Smooth muscle cell (in vitro differentiated cells): ENCODE measurements around the gene SP6. TPM values are rescaled to one million over a fixed set of nuclear protein-coding genes. Genes with fewer than 3 reads are reported as not detected.

Experiments used
- DNase-seq: peaks from one replicate; lab custom pipeline; 2025; ENCODE audit not compliant: unreplicated experiment; lab: John Stamatoyannopoulos, UW
- H2AFZ ChIP-seq: fragments of 200-600 bp; sonication (generic); 2 replicates; pipeline ENCODE4 v1.6.0; 2016; ENCODE audit warnings: antibody characterized with exemption, low read depth, mild to moderate bottlenecking
- H3F3A ChIP-seq: fragments of 200-600 bp; sonication (generic); 2 replicates; pipeline ENCODE4 v1.6.0; 2017; ENCODE audit warnings: antibody characterized with exemption, low read depth
- H3K27ac ChIP-seq: fragments of 200-600 bp; sonication (generic); 2 replicates; pipeline ENCODE4 v1.5.1; 2016; ENCODE audit warnings: low read depth, mild to moderate bottlenecking
- H3K27me3 ChIP-seq: fragments of 200-600 bp; sonication (generic); 2 replicates; pipeline ENCODE4 v1.6.1; 2016; ENCODE audit warnings: low read depth, mild to moderate bottlenecking
- H3K36me3 ChIP-seq: fragments of 200-600 bp; sonication (generic); 2 replicates; pipeline ENCODE4 v1.5.1; 2016; ENCODE audit warnings: low read depth
- H3K4me1 ChIP-seq: fragments of 200-600 bp; sonication (generic); 2 replicates; pipeline ENCODE4 v1.5.1; 2016; ENCODE audit warnings: low read depth
- H3K4me2 ChIP-seq: fragments of 200-600 bp; sonication (generic); 2 replicates; pipeline ENCODE4 v1.6.0; 2016; ENCODE audit warnings: mild to moderate bottlenecking
- H3K4me3 ChIP-seq: fragments of 200-600 bp; sonication (generic); 2 replicates; pipeline ENCODE4 v1.5.1; 2016; ENCODE audit warnings: mild to moderate bottlenecking
- H3K79me2 ChIP-seq: fragments of 200-600 bp; sonication (generic); 2 replicates; pipeline ENCODE4 v1.6.0; 2016; ENCODE audit warnings: low read depth, mild to moderate bottlenecking
- H3K9ac ChIP-seq: fragments of 200-600 bp; sonication (generic); 2 replicates; pipeline ENCODE4 v1.6.0; 2016; ENCODE audit warnings: low read depth
- H3K9me3 ChIP-seq: fragments of 200-600 bp; sonication (generic); replicated peaks from 2 replicates; pipeline ENCODE4 v1.5.1; 2016; ENCODE audit warnings: low read depth
- H4K20me1 ChIP-seq: fragments of 200-600 bp; sonication (generic); 2 replicates; pipeline ENCODE4 v1.6.0; 2016; ENCODE audit warnings: low read depth
- WGBS: methylation state at CpG from one replicate; pipeline ENCODE4 v1.1.7; 2016; ENCODE audit warnings: low lambda C conversion rate; 5-methylcytosine and 5-hydroxymethylcytosine counted together
- polyA plus RNA-seq: library from polyadenylated mRNA; unstranded; fragments of >200 nt; fragmentation: Nextera tagmentation; extraction: Ambion mirVana; gene quantifications from 2 replicates; pipeline ENCODE4 v1.2.1, GENCODE V29; 2016
- total RNA-seq: library from RNA; depleted of rRNA; stranded (reverse); fragments of >200 nt; gene quantifications from 2 replicates; pipeline ENCODE4 v1.2.3, GENCODE V29; 2014
- TF ChIP-seq, protein P1 (sequence below): fragments of 200-600 bp; sonication (generic); IDR thresholded peaks from 2 replicates; pipeline ENCODE4 v1.5.1; 2017; ENCODE audit warnings: borderline replicate concordance, mild to moderate bottlenecking, antibody characterized with exemption; ENCODE audit not compliant: insufficient read depth, poor library complexity, severe bottlenecking

SP6 gene
- total and polyA plus RNA-seq, 2 experiments from 2014 or later, result 9.3 to 10.7 TPM

DNA sequence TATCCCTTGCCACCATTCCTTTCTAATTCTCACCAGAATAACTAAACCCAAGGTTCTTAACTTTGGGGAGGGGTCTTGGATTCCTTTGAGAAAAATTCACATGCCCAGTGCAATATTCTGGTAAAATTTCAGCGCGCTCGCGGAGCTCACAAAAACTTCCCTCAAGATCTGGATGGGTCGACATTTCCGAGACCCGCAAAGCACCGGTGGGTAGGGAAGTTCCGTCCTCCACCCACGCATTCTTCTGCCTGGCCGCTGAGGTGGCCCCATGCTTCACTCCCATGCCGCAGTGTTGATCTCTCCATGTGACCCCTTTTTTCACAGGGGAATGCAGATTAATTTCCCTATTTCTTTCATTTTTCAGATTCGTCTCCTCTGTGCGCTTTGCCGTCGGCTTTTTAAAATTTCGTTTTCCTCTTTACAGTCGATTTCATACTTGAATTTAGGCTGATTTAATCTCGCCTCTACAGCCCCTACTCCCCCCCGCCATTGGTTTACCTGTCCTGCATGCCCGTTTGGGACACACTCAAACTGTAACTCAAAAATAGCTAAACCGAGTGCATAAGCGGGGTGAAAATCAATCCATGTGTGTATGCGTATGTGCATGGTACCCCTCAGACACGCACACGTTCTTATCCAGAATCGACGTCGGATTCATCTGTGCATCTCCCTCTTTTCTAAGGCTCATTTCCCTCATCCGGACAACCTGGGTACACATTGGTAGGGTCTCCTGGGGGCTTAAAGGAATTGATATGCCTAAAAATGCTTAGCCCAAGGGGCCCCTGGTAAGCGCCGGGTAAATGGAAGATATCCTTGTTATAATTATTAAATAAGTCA lies 1.4 kb upstream of the SP6 start:
- TF ChIP-seq, protein P1, sequence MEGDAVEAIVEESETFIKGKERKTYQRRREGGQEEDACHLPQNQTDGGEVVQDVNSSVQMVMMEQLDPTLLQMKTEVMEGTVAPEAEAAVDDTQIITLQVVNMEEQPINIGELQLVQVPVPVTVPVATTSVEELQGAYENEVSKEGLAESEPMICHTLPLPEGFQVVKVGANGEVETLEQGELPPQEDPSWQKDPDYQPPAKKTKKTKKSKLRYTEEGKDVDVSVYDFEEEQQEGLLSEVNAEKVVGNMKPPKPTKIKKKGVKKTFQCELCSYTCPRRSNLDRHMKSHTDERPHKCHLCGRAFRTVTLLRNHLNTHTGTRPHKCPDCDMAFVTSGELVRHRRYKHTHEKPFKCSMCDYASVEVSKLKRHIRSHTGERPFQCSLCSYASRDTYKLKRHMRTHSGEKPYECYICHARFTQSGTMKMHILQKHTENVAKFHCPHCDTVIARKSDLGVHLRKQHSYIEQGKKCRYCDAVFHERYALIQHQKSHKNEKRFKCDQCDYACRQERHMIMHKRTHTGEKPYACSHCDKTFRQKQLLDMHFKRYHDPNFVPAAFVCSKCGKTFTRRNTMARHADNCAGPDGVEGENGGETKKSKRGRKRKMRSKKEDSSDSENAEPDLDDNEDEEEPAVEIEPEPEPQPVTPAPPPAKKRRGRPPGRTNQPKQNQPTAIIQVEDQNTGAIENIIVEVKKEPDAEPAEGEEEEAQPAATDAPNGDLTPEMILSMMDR, result no peak
- Histone ChIP-seq H3F3A (peaks cover 5% of the 10 kb centered on the region), H3K79me2 (peaks cover 33% of the 10 kb centered on the region), H3K27ac (no peak overlapping the region), H3K4me1 (peaks cover 27% of the 10 kb centered on the region), H4K20me1 (peaks cover 32% of the 10 kb centered on the region), H3K27me3 (no peaks in the 10 kb centered on the region), H3K36me3 (no peaks in the 10 kb centered on the region), H3K9ac (no peak overlapping the region), H3K4me2 (peak overlapping the region; percentile 93), H3K9me3 (no peaks in the 10 kb centered on the region), H2AFZ (no peak overlapping the region), H3K4me3 (no peak overlapping the region)
- DNase-seq, result no peak
- 40% methylated on average over 32 of the region's 32 CpGs for WGBS

DNA sequence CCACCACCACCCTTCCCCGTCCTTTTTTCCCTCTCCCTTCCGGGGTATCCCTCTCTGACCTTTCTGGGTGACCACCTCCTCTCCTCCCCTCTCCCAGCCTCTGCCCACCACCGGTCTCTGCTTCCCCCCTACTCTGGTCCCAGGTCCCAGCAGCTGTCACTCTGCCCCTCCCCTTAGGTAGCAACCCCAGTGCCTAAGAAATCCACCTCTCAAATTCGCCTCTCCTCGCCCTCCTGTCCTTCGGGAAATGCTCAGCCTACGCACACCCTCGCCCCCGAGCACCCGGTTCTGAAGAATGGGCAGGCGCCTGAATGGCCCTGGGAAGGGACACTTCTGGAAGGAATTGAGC lies 775 bp upstream of the SP6 start:
- H3K4me3 ChIP-seq, result no peak overlapping the region
- no peaks in the 10 kb centered on the region for H3K27me3 ChIP-seq
- peaks cover 39% of the 10 kb centered on the region for H3K79me2 ChIP-seq
- H3K4me2 ChIP-seq, result peak overlapping the region; percentile 93
- H3K9ac ChIP-seq, result no peak overlapping the region
- H3F3A ChIP-seq, result peaks cover 5% of the 10 kb centered on the region
- H2AFZ ChIP-seq, result no peak overlapping the region
- peaks cover 33% of the 10 kb centered on the region for H3K4me1 ChIP-seq
- no peak for DNase-seq
- H4K20me1 ChIP-seq, result peaks cover 37% of the 10 kb centered on the region
- 20% methylated on average over 10 of the region's 11 CpGs for WGBS
- H3K9me3 ChIP-seq, result no peaks in the 10 kb centered on the region
- H3K36me3 ChIP-seq, result no peaks in the 10 kb centered on the region
- TF ChIP-seq, protein P1, result no peak
- H3K27ac ChIP-seq, result no peak overlapping the region

DNA sequence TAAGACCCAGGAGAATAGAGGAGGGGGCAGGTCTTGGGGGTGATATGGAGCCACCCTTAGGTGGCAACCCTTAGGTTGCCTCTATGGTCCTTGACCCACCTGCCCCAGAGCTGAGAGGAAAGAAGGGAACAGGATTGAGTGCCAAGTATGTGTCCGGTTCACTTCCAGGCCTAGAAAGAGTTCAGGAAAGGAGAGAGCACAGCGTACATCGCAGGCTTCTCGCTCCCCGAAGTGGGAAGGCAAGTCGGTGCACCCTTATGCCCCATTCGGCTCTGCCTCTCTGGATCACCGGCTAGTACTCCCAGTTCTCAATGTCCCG lies 631 bp downstream of the SP6 start:
- Histone ChIP-seq H3K4me1 (peaks cover 44% of the 10 kb centered on the region), H4K20me1 (peaks cover 44% of the 10 kb centered on the region), H3K27me3 (no peaks in the 10 kb centered on the region), H2AFZ (peak overlapping the region; percentile 63), H3K4me2 (peak overlapping the region; percentile 93), H3K27ac (peak overlapping the region; percentile 67), H3K79me2 (peaks cover 47% of the 10 kb centered on the region), H3K9me3 (no peaks in the 10 kb centered on the region), H3K4me3 (peak overlapping the region; percentile 80), H3K9ac (peak overlapping the region; percentile 89), H3K36me3 (no peaks in the 10 kb centered on the region), H3F3A (peaks cover 5% of the 10 kb centered on the region)
- no peak for DNase-seq
- TF ChIP-seq, protein P1, result no peak
- WGBS, result 18% methylated on average over 9 of the region's 9 CpGs

DNA sequence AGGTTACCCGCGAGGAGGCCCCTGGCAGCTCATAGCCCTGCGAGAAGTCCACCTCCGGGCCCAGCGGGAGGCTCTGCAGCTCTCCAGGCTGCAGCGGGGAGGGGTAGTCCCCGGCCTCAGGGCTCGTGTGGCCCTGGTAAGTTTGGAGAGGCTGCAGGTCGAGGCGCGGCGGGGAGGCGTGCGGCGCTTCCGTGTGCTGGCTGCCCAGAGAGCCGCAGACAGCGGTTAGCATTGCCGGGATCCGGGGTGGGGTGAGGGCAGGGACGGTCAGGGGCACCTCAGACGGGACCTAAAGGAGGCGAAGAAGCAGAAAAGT lies 2.8 kb downstream of the SP6 start:
- Histone ChIP-seq H3K4me2 (peak overlapping the region; percentile 93), H3K36me3 (no peaks in the 10 kb centered on the region), H3K9ac (no peak overlapping the region), H2AFZ (no peak overlapping the region), H3K79me2 (peaks cover 47% of the 10 kb centered on the region), H3K27me3 (no peaks in the 10 kb centered on the region), H3K4me3 (peak overlapping the region; percentile 34), H3K4me1 (peaks cover 44% of the 10 kb centered on the region), H4K20me1 (peaks cover 44% of the 10 kb centered on the region), H3K9me3 (no peaks in the 10 kb centered on the region), H3F3A (peaks cover 8% of the 10 kb centered on the region), H3K27ac (no peak overlapping the region)
- TF ChIP-seq, protein P1, result no peak
- DNase-seq, result no peak
- WGBS, result 42% methylated on average over 21 of the region's 23 CpGs
